Hippocampal formation (tissue), 2 donors: Measurements from ENCODE around the gene DAB1.

Experiments
- DNase-seq, 2 donors: peaks; one replicate each; lab custom pipeline; 2025; lab: John Stamatoyannopoulos, UW

Gene DAB1

DNA sequence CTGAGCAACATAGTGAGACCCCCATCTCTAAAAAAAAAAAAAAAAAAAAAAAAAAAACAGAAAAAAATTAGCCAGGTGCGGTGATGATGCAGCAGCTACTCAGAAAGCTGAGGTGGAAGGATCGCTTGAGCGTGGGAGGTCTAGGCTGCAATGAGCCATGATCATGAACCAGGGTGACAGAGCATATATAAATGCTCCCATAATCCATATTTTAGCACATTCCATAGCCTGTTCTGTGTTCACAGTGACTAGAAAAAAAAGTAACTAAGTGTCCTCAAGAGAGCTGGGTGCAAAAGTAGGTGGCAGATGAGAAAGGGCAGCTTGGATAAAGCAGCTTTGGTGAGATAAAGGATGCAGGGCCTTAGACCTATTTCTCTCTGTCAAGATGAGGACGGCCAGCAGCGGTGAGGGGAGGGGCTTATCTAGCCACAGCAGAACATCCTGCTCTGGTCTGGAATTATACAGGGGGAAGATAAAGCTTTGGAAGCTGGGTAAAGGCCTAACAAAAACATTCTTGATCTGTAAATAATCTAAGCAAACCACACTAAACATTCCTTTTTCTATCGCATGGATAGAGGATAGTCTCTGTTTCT is 205.3 kb downstream of the DAB1 start:
- no peak for DNase-seq

DNA sequence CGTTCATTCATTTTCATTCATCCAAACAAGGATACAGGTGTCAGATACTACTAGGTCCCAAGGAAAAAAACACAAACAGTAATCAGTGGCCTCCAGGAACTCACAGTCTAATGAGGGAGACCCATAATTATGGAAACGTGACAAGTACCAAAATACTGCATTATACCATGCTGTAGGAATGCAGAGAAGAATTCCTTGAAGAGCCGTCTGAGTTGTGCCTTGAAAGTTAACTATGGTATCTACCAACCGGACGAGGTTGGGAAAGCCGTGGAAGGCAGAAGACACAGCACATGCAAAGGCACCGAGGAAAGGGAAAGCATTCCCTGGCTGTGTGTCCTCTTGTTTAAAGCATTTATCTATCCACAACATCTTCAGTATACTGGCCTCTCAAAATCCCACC is 206.0 kb downstream of the DAB1 start:
- DNase-seq = no peak

DNA sequence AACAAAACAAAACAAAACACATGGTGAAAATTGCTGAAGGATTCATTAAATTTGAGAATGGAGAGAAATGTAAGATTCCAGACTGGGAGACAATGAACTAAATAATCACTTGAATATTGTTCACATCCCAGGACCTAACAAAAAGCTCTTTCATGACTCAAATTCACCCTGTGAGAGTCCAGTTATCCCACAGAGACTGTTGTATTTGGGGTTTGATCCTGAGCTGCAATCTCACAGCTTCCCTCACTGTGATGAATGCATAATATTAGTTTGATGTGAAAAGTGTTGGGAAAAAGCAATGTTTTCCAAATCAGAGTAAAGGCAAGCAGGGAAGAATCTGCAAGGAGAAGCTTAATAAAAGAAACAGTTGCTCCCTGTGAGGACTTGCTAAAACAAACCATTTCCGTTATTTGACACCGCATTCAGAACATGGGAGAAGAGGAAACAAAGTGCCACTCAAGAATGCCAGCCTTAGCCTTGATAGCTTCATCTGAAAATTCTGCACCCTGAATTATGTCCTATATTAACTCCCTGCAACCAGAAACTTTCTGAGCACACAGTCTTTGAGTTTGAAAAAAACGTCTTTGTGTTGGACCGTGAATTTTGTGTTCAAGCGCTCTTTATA is 208.8 kb downstream of the DAB1 start:
- no peak for DNase-seq

DNA sequence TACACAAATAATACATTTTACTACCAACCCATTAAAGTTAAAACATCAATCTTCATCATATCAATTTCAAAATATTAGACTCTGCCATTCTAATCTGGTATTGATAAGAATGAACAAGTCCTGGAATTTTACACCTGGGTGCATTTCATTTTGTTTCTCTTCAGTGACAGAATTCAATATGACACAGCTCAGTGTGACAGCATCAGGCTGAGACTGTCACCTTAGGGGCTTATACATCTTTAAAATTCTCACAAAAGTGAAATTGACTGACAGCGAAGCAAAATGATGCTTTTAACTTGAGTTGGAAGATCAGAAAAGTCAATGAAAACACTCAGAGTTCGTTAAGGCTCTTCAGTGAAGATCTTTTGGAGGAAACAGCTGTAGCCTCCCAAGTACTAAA is 213.0 kb downstream of the DAB1 start:
- no peak for DNase-seq

DNA sequence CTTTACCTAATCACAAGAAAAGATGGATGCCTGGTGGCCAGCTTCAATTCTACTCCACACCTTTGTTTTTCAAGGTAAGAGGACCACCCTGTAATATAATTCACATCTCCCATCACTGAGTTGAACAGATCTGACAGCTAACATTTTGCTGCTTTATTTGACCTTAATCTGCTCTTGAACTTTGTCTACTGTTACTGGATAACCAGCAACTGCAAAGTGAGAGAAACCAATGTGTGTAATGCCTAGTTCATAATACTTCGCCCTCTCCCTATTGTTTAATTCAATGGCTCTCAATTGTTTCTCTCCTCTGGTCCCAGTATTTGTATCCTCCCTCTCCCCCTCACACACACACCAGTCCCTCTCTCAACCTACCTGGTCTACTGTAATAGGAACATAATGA is 214.4 kb downstream of the DAB1 start:
- no peak for DNase-seq

DNA sequence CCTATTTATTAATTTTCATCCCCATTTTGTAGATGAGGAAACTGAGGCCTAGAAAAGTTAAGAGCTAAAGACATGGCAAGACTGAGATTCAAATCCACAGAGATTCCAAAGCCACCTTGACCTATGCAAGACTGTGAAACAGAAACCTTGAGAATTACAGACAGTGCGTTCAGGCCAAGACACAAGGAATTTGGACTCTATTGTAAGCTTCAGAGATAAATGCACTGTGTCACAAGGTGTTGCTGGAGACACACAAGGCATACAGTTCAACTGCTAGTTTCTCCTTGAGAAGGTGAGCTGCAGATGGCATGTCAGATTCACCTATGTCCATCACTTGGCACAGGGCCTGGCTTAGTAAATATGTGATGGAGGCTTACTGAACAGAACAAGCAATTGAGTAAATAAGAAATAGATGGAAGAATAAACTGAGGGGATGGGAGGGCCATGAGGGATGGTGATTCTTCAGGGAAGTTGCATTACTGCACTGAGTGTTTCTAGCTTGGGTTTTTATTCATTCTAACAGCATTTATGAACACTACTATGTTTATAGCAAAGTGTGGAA is 215.0 kb downstream of the DAB1 start:
- DNase-seq = no peak

DNA sequence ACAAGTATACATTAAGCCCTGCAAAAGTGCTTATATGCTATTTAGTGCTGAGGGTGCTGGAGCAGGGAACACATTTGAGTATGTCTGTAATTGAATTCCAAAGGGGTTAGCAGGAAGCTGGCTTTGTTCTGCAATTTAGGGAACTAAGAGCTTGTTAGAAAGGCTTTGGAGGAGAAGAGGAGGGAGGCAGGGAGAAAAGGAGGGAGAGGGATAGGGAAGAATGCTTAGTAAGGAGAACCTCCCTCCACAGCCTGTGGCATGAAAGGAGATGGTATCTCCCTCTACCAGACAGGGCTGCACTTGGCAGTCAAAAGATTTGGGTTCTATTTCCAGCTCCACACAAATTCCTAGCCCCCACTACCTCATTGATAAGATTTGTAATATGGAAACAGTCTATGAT is 217.8 kb downstream of the DAB1 start:
- no peak for DNase-seq

DNA sequence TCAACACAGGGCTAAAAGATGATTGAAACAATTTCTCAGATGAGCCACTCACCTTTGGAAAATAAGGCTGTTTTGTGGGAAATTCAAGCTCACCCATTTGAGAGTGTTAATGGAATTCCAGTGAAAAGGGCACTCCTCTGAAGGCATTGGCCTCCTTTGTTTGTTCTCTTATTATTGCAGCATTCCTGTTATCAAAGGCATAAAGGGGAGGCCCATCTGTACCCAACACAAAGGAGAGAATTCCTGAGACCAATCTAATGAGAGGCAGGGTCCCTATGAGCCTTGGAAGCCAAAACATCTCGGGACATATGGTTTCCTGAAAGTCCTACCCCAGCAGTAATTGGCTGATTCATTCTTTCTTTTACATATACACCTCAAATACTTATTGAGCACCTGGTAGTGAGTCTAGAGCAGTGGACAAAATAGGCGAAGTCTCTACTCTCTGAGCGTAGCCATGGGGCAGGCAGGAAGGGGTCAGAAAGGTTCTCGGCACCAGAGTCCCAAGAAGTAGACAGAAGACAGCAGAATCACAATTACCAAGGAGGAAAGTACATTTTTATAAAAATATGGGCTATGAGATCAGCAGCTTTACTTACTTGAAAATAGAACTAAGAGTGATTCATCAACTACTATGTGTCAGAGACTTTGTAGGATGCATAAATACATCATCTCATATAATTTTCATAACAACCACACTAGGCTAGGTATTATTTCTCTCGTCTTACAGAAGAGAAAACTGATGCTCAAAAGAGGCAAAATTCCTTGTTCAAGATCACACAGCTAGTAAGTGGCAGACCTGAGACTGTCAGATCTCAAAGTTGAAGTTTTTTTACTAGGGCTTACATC is 218.7 kb downstream of the DAB1 start:
- no peak for DNase-seq

DNA sequence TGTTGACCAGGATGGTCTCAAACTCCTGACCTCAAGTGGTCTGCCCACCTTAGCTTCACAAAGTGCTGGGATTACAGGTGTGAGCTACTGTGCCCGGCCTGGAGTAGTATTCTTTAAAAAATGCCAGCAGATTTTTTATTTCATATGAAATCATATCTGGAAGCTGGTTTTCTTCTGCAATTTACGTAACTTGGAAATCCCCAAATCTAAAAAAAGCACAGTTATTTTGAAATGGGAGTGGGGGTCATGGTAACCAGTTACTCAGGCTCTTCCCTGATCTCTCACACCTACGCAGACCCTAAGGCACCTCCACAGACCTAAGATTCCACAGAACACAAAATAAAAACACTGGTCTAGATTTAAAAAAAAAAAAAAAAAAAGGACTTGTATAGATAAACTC is 219.8 kb downstream of the DAB1 start:
- no peak for DNase-seq

DNA sequence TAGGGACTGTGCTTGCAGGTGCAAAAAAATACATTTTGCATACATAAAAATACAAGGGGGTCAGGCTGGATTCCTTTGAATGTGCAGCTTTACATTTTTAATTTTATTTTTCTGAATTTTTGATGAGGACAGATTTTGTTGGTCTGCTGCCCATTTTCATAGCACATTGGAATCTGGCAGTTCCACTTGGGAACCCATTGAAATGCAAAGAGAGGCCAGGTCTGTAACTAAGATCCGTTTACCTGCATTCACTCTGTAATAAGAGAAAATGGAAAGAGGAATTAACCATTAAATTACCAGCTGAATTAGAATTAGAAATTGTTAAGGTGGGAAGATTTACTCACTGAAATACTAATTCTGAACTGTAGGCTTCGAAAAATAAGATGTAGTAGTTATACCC is 221.6 kb downstream of the DAB1 start:
- no peak for DNase-seq

DNA sequence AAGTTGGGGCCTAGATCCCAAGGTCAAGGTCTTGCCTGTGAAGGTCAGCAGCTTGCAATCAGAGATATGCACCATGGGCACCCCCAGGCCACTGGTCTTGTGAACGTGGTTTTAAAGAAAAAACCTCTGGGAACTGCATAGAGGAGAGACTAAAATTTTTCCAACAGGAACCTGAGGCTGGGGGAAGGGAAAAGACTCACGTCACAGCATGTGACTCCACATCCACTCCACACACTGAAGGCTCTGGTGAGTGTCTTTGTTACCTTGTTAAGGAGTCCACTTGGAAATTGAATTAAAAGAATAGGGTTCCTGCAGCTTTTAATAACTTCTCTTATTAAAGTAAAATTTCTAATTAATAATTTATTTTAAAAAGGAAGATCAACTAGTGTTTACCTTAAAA is 224.9 kb downstream of the DAB1 start:
- DNase-seq = no peak

DNA sequence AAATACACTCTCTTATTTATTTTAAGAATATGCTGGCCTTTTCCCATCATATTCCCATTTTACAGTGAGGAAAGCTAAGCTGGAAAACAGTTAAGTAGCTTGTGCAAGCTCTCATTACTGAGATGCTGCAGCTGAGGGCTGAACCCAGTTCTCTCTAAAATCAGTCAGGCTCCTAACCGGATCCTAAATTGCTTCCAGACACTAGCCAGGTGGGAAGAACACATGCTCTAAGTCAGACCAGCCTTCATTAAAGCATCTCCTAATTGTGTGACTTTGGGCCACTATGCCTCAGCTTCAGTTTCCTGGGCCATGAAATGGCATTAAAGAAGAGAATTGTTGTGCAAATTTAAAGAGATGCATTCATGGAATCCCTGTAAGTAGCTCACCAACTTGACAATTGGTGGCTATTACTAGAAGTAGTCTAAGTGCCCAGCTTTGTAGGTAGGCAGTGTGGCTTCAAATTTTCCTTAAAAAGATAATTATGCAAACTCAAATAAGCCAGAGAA is 228.4 kb downstream of the DAB1 start:
- DNase-seq = no peak

DNA sequence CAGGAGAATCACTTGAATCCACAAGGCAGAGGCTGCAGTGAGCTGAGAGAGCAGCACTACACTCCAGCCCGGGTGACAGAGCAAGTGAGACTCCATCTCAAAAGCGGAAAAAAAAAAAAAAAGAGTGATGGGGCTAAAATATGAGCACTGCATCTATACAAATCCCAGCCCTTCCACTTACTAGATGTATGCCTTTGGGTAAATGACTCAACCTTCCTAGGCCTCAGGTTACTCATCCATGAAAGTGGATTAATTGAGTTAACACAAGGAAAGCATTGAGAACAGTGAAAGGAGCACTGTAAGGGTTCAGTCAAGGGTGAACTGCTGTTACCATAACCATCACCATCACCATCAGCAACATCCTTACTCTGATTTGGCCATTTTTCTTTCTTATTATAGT is 231.6 kb downstream of the DAB1 start:
- DNase-seq = no peak

DNA sequence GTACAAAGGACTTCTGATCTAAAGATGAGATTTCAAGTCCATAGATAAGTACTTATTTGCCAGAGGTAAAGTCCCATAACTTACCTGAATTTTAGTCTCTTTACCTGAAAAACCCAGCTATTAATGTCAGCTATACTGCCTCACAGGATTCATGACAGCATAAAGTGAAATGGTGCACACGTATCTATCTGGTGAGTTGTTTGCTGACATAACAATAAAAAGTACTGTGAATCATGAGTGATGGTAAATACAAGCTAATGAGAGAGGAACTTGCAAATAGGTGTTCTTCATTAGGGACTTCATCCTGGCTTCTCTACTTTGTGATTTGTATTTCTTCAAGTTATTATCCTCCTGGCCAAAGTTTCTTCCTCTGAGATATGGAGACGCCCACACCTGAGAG is 233.0 kb downstream of the DAB1 start:
- no peak for DNase-seq

DNA sequence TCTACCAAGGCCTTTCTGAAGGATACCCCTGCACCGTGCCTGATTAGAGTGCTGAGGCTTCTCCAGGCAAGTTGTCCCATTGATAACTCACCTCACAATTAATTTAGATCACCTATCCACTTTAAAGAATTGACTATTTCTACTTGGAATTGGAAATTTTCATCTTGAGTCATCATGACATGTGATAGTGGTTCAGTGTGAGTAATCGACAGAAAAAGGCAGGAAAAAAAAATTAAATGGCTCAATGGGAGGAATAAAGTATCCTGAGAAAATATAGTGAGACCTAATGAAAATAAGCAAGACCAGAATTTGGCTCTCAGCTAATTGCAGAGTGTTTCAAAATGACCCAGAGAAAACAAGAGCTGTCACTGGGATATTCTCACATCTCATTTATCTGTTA is 235.7 kb downstream of the DAB1 start:
- no peak for DNase-seq

DNA sequence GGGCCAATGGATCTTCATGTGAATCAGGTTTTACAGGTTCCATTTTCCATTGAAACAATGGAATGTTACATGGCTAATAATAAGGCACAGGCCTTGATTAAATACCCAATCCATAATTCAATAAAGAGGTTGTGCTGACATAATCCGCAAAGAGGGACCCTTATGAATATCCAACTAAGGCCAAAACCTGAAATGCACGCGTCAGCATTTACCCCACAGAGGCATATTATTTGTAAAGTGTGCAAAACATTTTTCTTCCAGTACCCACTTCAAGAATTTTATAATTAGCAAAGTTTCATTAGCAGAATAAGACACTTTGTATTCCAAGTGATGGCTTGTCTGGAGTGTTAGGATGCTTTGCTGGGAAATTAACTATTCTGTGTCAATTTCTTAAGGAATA is 237.4 kb downstream of the DAB1 start:
- DNase-seq = no peak

DNA sequence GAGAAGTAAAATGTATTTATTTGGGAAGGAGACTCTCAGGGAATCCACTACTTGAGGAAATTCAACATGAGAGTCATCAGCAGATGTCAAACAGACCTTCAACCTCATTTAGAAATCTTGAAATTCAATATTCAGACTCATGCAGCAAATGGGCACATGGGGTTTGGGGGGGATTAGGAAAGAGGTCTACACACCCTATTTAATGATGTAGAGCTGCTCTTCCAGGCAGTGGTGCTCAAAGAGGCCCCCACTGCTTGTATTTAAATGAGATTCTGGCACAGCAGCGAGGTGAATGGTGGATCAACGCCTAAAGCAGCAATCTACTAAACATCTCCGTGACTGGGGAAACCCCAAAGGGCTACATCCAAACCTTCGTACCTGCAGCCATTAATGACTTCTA is 244.9 kb downstream of the DAB1 start:
- no peak for DNase-seq

DNA sequence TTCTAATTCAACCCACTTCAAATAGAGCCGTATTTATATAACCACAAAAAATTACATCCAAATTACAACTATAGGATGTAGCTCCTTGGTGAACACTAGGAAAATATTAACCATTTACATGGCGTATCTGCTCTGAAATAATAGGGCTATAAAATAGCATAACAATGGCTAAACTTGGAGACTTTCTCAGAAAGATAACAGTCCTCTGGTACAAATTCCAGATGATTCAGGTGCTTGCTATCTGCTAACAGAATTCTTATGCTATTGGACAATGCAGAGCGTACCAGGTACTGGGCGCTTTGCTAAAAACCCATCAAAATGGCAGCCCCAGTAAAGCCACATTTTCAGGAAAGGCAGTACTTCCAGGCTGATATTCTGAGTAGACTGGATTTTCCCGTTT is 248.4 kb downstream of the DAB1 start:
- no peak for DNase-seq

DNA sequence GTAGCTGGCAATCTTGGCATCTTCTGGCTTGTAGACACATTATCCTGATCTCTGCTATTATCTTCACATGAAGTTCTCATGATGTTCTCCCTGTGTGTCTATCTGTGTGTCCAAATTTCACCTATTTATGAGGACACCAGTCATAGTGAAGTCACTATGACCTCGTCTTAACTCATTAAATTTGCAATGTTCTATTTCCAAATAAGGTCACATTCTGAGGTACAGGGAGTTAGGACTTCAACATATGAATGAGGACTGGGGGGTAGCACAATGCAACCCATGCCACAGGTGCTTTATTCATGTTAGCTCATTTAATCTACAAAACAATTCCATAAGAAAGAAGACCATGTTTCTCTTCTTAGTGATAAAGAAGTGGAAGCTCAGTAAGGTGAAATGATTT is 251.8 kb downstream of the DAB1 start:
- no peak for DNase-seq

DNA sequence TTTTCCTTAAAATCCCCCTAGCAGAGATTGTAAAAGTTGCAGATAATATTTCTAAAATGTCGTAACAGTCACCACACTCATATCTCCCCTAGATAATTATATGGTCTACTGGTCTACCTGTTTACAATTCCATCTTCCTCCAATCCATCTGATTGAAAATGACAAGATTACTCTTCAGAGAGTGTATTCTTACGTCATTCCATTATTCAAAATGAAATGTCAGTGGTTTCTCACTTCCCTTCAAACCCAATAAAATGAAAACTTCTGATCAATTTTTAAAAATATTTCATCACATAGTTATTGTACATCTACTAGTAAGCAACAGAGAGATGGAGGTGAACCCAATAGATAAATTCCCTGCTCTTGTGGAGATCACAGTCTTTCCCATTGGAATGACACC is 255.9 kb downstream of the DAB1 start:
- DNase-seq = no peak

DNA sequence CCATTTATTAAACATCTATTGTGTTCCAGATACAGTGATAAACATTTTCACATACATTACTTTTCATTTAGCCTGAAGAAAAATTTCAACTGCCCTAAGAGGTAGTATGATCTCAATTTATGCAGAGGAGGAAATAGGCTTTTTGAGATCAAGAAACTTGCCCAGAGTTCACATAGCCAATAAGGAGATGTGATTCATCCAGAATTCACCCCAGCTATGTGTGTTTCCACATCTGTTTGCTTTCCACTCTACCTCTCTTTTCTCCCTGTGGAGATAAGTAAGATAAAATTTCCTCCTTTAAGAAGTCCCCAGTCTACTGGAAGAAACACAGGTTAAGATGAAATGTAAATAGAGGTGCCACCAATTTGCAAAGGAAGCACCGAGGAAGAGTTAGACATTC is 258.3 kb downstream of the DAB1 start:
- DNase-seq = no peak

DNA sequence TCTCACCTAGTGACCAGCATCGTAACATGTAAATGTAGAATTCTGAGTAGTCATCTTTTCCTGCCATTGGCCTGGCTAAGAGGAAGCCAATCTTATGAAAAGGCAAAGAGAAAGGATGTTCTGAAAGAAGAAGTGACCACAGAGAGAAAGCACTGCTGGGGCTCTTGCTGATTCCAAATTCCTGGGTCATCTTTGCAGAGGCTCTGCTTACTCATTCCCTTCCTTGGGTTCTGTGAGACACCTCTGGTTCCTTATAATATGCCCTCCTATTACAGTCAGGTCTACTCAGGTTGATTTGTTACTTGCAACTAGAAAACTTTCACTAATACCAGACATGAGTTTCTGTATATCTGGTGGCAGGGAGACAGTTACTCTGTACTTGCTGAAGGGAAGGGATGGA is 259.3 kb downstream of the DAB1 start:
- DNase-seq = no peak

DNA sequence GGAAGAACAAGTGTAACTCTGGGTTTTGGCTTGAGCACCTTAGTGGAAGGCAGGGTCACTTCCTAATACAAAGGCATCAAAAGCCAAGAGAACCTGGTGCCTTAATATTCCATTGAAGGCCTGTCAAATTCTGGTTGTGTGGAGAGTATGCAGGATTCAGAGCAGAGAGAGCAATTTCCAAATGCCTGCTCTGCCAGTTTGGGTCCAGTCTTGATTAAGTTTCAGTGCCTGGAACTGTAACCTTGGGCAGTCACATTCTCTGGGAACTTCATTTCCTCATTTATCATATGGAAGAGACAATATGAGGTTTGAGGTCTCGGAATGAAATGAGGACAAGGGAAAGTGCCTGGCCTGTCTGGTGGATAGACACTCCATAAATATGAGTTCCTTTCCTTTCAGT is 260.1 kb downstream of the DAB1 start:
- no peak for DNase-seq
